T1000 (cell line): ENCODE data around the gene QRFP.
"Not testable (repeated sequence)": the region's sequence is repeated elsewhere in the genome, so short reads cannot be mapped to it uniquely, and the experiment has no call there.

Source experiments
- DNase-seq: peaks from one replicate; lab custom pipeline; 2025; ENCODE audit warnings: mixed read lengths; lab: John Stamatoyannopoulos, UW

Gene QRFP

GRCh38 chr9:130849356-130849755 is 47.3 kb downstream of the QRFP start:
- DNase-seq, result no peak

GRCh38 chr9:130848514-130848913 is 48.1 kb downstream of the QRFP start:
- not testable (repeated sequence) for DNase-seq

GRCh38 chr9:130847306-130848217 is 49.0 kb downstream of the QRFP start:
- peak; percentile 72 for DNase-seq

- DNase-seq, result peak; percentile 74
Observed at GRCh38 chr9:130846487-130847305, 49.9 kb downstream of the QRFP start.

DNA sequence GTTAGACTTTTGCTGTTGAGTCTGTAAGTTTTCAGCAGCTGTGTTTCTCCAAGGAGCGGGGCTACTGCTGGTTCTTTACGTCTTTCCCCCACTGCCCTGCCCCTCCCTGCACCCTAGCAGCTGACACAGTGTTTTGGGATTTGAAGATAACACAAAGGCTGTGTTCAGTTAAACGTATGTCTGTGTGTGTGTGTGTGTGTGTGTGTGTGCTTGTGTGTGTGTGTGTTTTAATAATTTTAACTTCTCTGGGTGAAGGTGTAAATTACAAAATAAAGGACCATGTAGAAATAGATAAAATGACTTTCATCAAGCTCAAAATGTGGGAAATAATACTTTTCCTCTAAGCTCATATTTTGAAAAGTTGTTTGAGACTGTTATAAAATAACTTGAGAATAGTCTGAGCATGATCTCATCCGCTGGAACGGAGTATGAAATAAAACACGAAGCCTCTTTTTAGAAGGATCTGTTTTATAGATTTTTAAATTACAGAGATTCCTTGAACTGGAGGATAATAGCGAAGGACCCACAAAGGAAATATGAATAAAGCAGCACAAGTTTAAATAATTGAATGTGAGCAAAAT is 50.6 kb downstream of the QRFP start:
- DNase-seq, result no peak

- DNase-seq, result no peak
Observed at GRCh38 chr9:130845254-130845653, 51.4 kb downstream of the QRFP start.

- no peak for DNase-seq
Observed at GRCh38 chr9:130844044-130844451, 52.6 kb downstream of the QRFP start.

GRCh38 chr9:130843049-130843908 is 53.3 kb downstream of the QRFP start:
- no peak for DNase-seq
